HL-60 (cell line): ENCODE data around the gene RHOD.

Source experiments
- DNase-seq, 2 experiments: peaks; one replicate each; pipeline ENCODE4 v3.0.0-alpha.2; 2010 to 2020; ENCODE audit warnings: low read depth in 1 of 2, low spot score in 1 of 2
- H3K27ac ChIP-seq: fragments of 250-450 bp; sonication (Bioruptor Pico); replicated peaks from 2 replicates; pipeline ENCODE4 v1.5.1; 2020; ENCODE audit warnings: mild to moderate bottlenecking, moderate library complexity
- H3K27me3 ChIP-seq: fragments of 250-450 bp; sonication (Bioruptor Pico); 2 replicates; pipeline ENCODE4 v1.5.1; 2021; ENCODE audit warnings: mild to moderate bottlenecking, moderate library complexity; ENCODE audit not compliant: insufficient read depth, poor library complexity, severe bottlenecking
- H3K4me3 ChIP-seq: replicated peaks from 2 replicates; pipeline ENCODE4 v1.5.1; 2011; ENCODE audit warnings: mild to moderate bottlenecking, control low read depth, low read length; ENCODE audit not compliant: insufficient read depth
- CTCF ChIP-seq: IDR thresholded peaks from one replicate; pipeline ENCODE4 v1.5.1; 2011; ENCODE audit warnings: low read length, control low read depth, inconsistent platforms; ENCODE audit not compliant: insufficient read depth
- GABPA ChIP-seq: IDR thresholded peaks from 2 replicates; pipeline ENCODE4 v1.6.1; 2012; ENCODE audit warnings: low read depth
- POLR2AphosphoS5 ChIP-seq: IDR thresholded peaks from 2 replicates; pipeline ENCODE4 v1.6.1; 2012; ENCODE audit warnings: low read depth
- REST ChIP-seq: IDR thresholded peaks from 2 replicates; pipeline ENCODE4 v1.6.1; 2012; ENCODE audit warnings: low read depth; ENCODE audit not compliant: insufficient replicate concordance
- SPI1 ChIP-seq: IDR thresholded peaks from 2 replicates; pipeline ENCODE4 v1.6.1; 2012; ENCODE audit warnings: low read depth, mild to moderate bottlenecking, borderline replicate concordance

The RHOD gene

GRCh38 chr11:67099831-67100324, 43.2 kb downstream of the RHOD start:
- Histone ChIP-seq H3K4me3 (no peak overlapping the region), H3K27ac (no peak overlapping the region), H3K27me3 (no peaks in the 10 kb centered on the region)
- DNase-seq = no peak
- TF ChIP-seq CTCF = no peak
- no peak for TF ChIP-seq GABPA
- TF ChIP-seq SPI1 = no peak
- no peak for TF ChIP-seq REST
- no peak for TF ChIP-seq POLR2AphosphoS5

GRCh38 chr11:67102664-67103063, 46.0 kb downstream of the RHOD start:
- no peak for DNase-seq
- no peak for TF ChIP-seq POLR2AphosphoS5
- H3K27ac ChIP-seq = no peak overlapping the region
- no peaks in the 10 kb centered on the region for H3K27me3 ChIP-seq
- H3K4me3 ChIP-seq = no peak overlapping the region

- Histone ChIP-seq H3K4me3 (no peak overlapping the region), H3K27me3 (no peaks in the 10 kb centered on the region), H3K27ac (no peak overlapping the region)
- no peak for DNase-seq
- TF ChIP-seq SPI1 (no peak), GABPA (no peak), REST (no peak), CTCF (no peak), POLR2AphosphoS5 (no peak)
These were observed 49.3 kb downstream of the RHOD start for GRCh38 chr11:67105964-67106363.

GRCh38 chr11:67111261-67111660, 54.6 kb downstream of the RHOD start:
- Histone ChIP-seq H3K27me3 (no peaks in the 10 kb centered on the region), H3K27ac (no peak overlapping the region), H3K4me3 (no peak overlapping the region)
- TF ChIP-seq POLR2AphosphoS5 (no peak), CTCF (no peak), REST (no peak), GABPA (no peak), SPI1 (no peak)
- no peak for DNase-seq
